SU-DHL-6 (cell line): ENCODE measurements around the gene EFCAB13.

Experiments used
- H2AFZ ChIP-seq: fragments of 200-600 bp; sonication (generic); 2 replicates; pipeline ENCODE4 v1.6.1; 2014; ENCODE audit warnings: low read depth, mild to moderate bottlenecking, moderate library complexity, mixed read lengths, antibody characterized with exemption, low read length; ENCODE audit not compliant: severe bottlenecking
- H3F3A ChIP-seq: fragments of 200-600 bp; shearing (Covaris generic); 2 replicates; pipeline ENCODE4 v1.6.0; 2016; ENCODE audit warnings: antibody characterized with exemption, mild to moderate bottlenecking; ENCODE audit not compliant: insufficient read depth
- H3K27ac ChIP-seq: fragments of 200-600 bp; sonication (generic); 2 replicates; pipeline ENCODE4 v1.5.1; 2016; ENCODE audit warnings: low read depth, mild to moderate bottlenecking, low read length, moderate library complexity, mixed read lengths
- H3K27me3 ChIP-seq: fragments of 200-600 bp; sonication (generic), shearing (Covaris generic); 2 replicates; pipeline ENCODE4 v1.6.0; 2014; ENCODE audit warnings: mild to moderate bottlenecking, low read length
- H3K36me3 ChIP-seq: fragments of 200-600 bp; sonication (generic); 2 replicates; pipeline ENCODE4 v1.6.1; 2014; ENCODE audit warnings: mild to moderate bottlenecking, low read length, mixed read lengths
- H3K4me2 ChIP-seq: fragments of 300-600, 200-600 bp; shearing (Covaris generic), sonication (generic); 2 replicates; pipeline ENCODE4 v1.6.0; 2014; ENCODE audit warnings: low read length, low read depth, mild to moderate bottlenecking; ENCODE audit not compliant: poor library complexity, severe bottlenecking
- H3K4me3 ChIP-seq: fragments of 200-600 bp; sonication (generic); 2 replicates; pipeline ENCODE4 v1.5.1; 2014; ENCODE audit warnings: antibody characterized with exemption, low read length, mild to moderate bottlenecking, mixed read lengths; ENCODE audit not compliant: insufficient read depth, poor library complexity, severe bottlenecking
- H3K79me2 ChIP-seq: fragments of 200-600 bp; sonication (generic); 2 replicates; pipeline ENCODE4 v1.6.1; 2014; ENCODE audit warnings: mild to moderate bottlenecking, low read length, moderate library complexity; ENCODE audit not compliant: insufficient read depth
- H3K9ac ChIP-seq: fragments of 200-600 bp; sonication (generic); 2 replicates; pipeline ENCODE4 v1.7.0; 2014; ENCODE audit warnings: mild to moderate bottlenecking, low read length
- H3K9me2 ChIP-seq: fragments of 200-600 bp; sonication (generic); replicated peaks from 2 replicates; pipeline ENCODE4 v1.6.1; 2014; ENCODE audit warnings: low read length; ENCODE audit not compliant: insufficient read depth
- H3K9me3 ChIP-seq: fragments of 200-600 bp; sonication (generic); 2 replicates; pipeline ENCODE4 v1.6.1; 2014; ENCODE audit warnings: low read length, mixed read lengths; ENCODE audit not compliant: insufficient read depth
- H4K20me1 ChIP-seq: fragments of 200-600 bp; sonication (generic); 2 replicates; pipeline ENCODE4 v1.6.1; 2014; ENCODE audit warnings: low read depth, mild to moderate bottlenecking, antibody characterized with exemption, low read length, moderate library complexity, mixed read lengths
- CTCF ChIP-seq: fragments of 200-600 bp; sonication (generic); IDR thresholded peaks from one replicate; pipeline ENCODE4 v1.5.1; 2017; ENCODE audit warnings: antibody characterized with exemption, mild to moderate bottlenecking, low read length, moderate library complexity; ENCODE audit not compliant: insufficient read depth, poor library complexity, severe bottlenecking
- EZH2phosphoT487 ChIP-seq: fragments of 200-600 bp; sonication (generic), shearing (Covaris generic); conservative IDR thresholded peaks from 2 replicates; pipeline ENCODE4 v1.6.1; 2018; ENCODE audit warnings: mild to moderate bottlenecking, antibody characterized with exemption, low read length, moderate library complexity, mixed read lengths

Gene EFCAB13

GRCh38 chr17:47300718-47301117, 23.0 kb upstream of the EFCAB13 start:
- Histone ChIP-seq H3K4me3 (no peak overlapping the region), H3K9me3 (no peaks in the 10 kb centered on the region), H3K79me2 (no peaks in the 10 kb centered on the region), H3K9me2 (no peaks in the 10 kb centered on the region), H3K27me3 (no peaks in the 10 kb centered on the region; the same call in 1 of the 2 replicates), H2AFZ (no peak overlapping the region), H4K20me1 (no peaks in the 10 kb centered on the region), H3K4me2 (no peak overlapping the region), H3K36me3 (no peaks in the 10 kb centered on the region), H3K27ac (no peak overlapping the region), H3F3A (no peaks in the 10 kb centered on the region), H3K9ac (no peak overlapping the region)
- no peak for TF ChIP-seq CTCF
- TF ChIP-seq EZH2phosphoT487: no peak

- no peak for TF ChIP-seq CTCF
- no peak for TF ChIP-seq EZH2phosphoT487
- no peaks in the 10 kb centered on the region for H3K9me2 ChIP-seq
Measured at GRCh38 chr17:47301161-47301560, 22.6 kb upstream of the EFCAB13 start.

GRCh38 chr17:47301831-47302230, 21.9 kb upstream of the EFCAB13 start:
- H3K27ac ChIP-seq: no peak overlapping the region
- H3K9me3 ChIP-seq: no peaks in the 10 kb centered on the region
- no peaks in the 10 kb centered on the region; the same call in 1 of the 2 replicates for H3K27me3 ChIP-seq
- H4K20me1 ChIP-seq: no peaks in the 10 kb centered on the region
- no peak overlapping the region for H3K4me3 ChIP-seq
- H3K36me3 ChIP-seq: no peaks in the 10 kb centered on the region
- no peaks in the 10 kb centered on the region for H3K9me2 ChIP-seq
- no peak overlapping the region for H3K9ac ChIP-seq
- H2AFZ ChIP-seq: no peak overlapping the region
- H3F3A ChIP-seq: no peaks in the 10 kb centered on the region
- TF ChIP-seq EZH2phosphoT487 (no peak), CTCF (no peak)
- H3K79me2 ChIP-seq: no peaks in the 10 kb centered on the region
- no peak overlapping the region for H3K4me2 ChIP-seq

More at GRCh38 chr17:47301161-47301560, 22.6 kb upstream of the EFCAB13 start:
- H2AFZ ChIP-seq: no peak overlapping the region
- H3K4me2 ChIP-seq: no peak overlapping the region
- H3F3A ChIP-seq: no peaks in the 10 kb centered on the region
- no peaks in the 10 kb centered on the region for H3K36me3 ChIP-seq
- no peak overlapping the region for H3K4me3 ChIP-seq
- no peaks in the 10 kb centered on the region for H3K79me2 ChIP-seq
- no peak overlapping the region for H3K27ac ChIP-seq
- H3K9ac ChIP-seq: no peak overlapping the region
- H4K20me1 ChIP-seq: no peaks in the 10 kb centered on the region
- H3K9me3 ChIP-seq: no peaks in the 10 kb centered on the region
- H3K27me3 ChIP-seq: no peaks in the 10 kb centered on the region; the same call in 1 of the 2 replicates
